H9 (cell line): Measurements from ENCODE around the gene OR10T2. TPM values are rescaled to one million over a fixed set of nuclear protein-coding genes. Genes with fewer than 3 reads are reported as not detected.
"Not testable (repeated sequence)": the region's sequence is repeated elsewhere in the genome, so short reads cannot be mapped to it uniquely, and the experiment has no call there.

Experiments
- DNase-seq: peaks from one replicate; pipeline ENCODE4 v3.0.0-alpha.2; 2017
- H2AFZ ChIP-seq: one replicate; pipeline ENCODE4 v1.6.1; 2013; ENCODE audit warnings: mild to moderate bottlenecking, low read length, control low read depth, moderate library complexity
- H2AK5ac ChIP-seq: 2 replicates; pipeline ENCODE4 v1.6.1; 2013; ENCODE audit warnings: low read length, control low read depth, mixed read lengths; ENCODE audit not compliant: insufficient read length
- H2BK120ac ChIP-seq: one replicate; pipeline ENCODE4 v1.6.1; 2013; ENCODE audit warnings: low read depth, mild to moderate bottlenecking, low read length, control low read depth, inconsistent platforms; ENCODE audit not compliant: poor library complexity, severe bottlenecking
- H2BK12ac ChIP-seq: 2 replicates; pipeline ENCODE4 v1.6.1; 2013; ENCODE audit warnings: low read length, control low read depth, mixed read lengths, low read depth; ENCODE audit not compliant: insufficient read length
- H2BK15ac ChIP-seq: 2 replicates; pipeline ENCODE4 v1.6.1; 2013; ENCODE audit warnings: low read depth, low read length, control low read depth
- H2BK20ac ChIP-seq: one replicate; pipeline ENCODE4 v1.6.1; 2013; ENCODE audit warnings: low read depth, mild to moderate bottlenecking, low read length, control low read depth, inconsistent platforms; ENCODE audit not compliant: poor library complexity, severe bottlenecking
- H2BK5ac ChIP-seq: 2 replicates; pipeline ENCODE4 v1.6.1; 2013; ENCODE audit warnings: low read length, control low read depth, mixed read lengths; ENCODE audit not compliant: insufficient read length
- H3K14ac ChIP-seq: 2 replicates; pipeline ENCODE4 v1.6.1; 2013; ENCODE audit warnings: low read length, control low read depth; ENCODE audit not compliant: insufficient read depth
- H3K18ac ChIP-seq: 2 replicates; pipeline ENCODE4 v1.6.1; 2013; ENCODE audit warnings: low read depth, mild to moderate bottlenecking, mixed read lengths, low read length, control low read depth; ENCODE audit not compliant: insufficient read length
- H3K23ac ChIP-seq: 2 replicates; pipeline ENCODE4 v1.6.1; 2013; ENCODE audit warnings: low read length, control low read depth, mixed read lengths, low read depth; ENCODE audit not compliant: insufficient read length
- H3K23me2 ChIP-seq: 2 replicates; pipeline ENCODE4 v1.6.1; 2013; ENCODE audit warnings: low read depth, mild to moderate bottlenecking, mixed read lengths, low read length, control low read depth; ENCODE audit not compliant: insufficient read length, poor library complexity, severe bottlenecking
- H3K27ac ChIP-seq: 2 replicates; pipeline ENCODE4 v1.5.1; 2013; ENCODE audit warnings: low read length, control low read depth, mixed read lengths, low read depth; ENCODE audit not compliant: insufficient read length
- H3K27me3 ChIP-seq: 2 replicates; pipeline ENCODE4 v1.6.1; 2013; ENCODE audit warnings: low read length, control low read depth, inconsistent platforms; ENCODE audit not compliant: insufficient read depth
- H3K4ac ChIP-seq: 2 replicates; pipeline ENCODE4 v1.6.1; 2013; ENCODE audit warnings: low read depth, mild to moderate bottlenecking, control low read depth, inconsistent platforms, low read length, moderate library complexity
- H3K4me1 ChIP-seq: 2 replicates; pipeline ENCODE4 v1.6.1; 2013; ENCODE audit warnings: low read length, control low read depth, inconsistent platforms; ENCODE audit not compliant: insufficient read depth
- H3K4me2 ChIP-seq: 2 replicates; pipeline ENCODE4 v1.6.1; 2013; ENCODE audit warnings: low read length, control low read depth, mixed read lengths; ENCODE audit not compliant: insufficient read length, insufficient read depth
- H3K56ac ChIP-seq: 2 replicates; pipeline ENCODE4 v1.6.1; 2013; ENCODE audit warnings: low read depth, mild to moderate bottlenecking, mixed read lengths, low read length, control low read depth; ENCODE audit not compliant: insufficient read length
- H3K79me1 ChIP-seq: 2 replicates; pipeline ENCODE4 v1.6.1; 2013; ENCODE audit warnings: low read depth, mild to moderate bottlenecking, moderate library complexity, low read length, control low read depth, inconsistent platforms; ENCODE audit not compliant: insufficient read depth, poor library complexity, severe bottlenecking
- H3K79me2 ChIP-seq: 2 replicates; pipeline ENCODE4 v1.6.1; 2013; ENCODE audit warnings: low read length, control low read depth, inconsistent platforms; ENCODE audit not compliant: insufficient read depth
- H3K9ac ChIP-seq: 2 replicates; pipeline ENCODE4 v1.6.1; 2013; ENCODE audit warnings: low read length, control low read depth, mixed read lengths; ENCODE audit not compliant: insufficient read length; ENCODE audit errors: extremely low read depth
- H3K9me3 ChIP-seq: one replicate; pipeline ENCODE4 v1.6.1; 2013; ENCODE audit warnings: low read depth, low read length, inconsistent platforms; ENCODE audit not compliant: control insufficient read depth
- H3T11ph ChIP-seq: one replicate; pipeline ENCODE4 v1.6.1; 2013; ENCODE audit warnings: mild to moderate bottlenecking, low read length, control low read depth, inconsistent platforms
- H4K20me1 ChIP-seq: one replicate; pipeline ENCODE4 v1.6.1; 2013; ENCODE audit not compliant: control insufficient read depth, insufficient read length, insufficient read depth
- H4K5ac ChIP-seq: 2 replicates; pipeline ENCODE4 v1.6.1; 2013; ENCODE audit warnings: low read depth, mild to moderate bottlenecking, mixed read lengths, low read length, control low read depth; ENCODE audit not compliant: insufficient read length
- H4K8ac ChIP-seq: replicated peaks from 2 replicates; pipeline ENCODE4 v1.6.1; 2013; ENCODE audit warnings: low read length, control low read depth, mixed read lengths, low read depth; ENCODE audit not compliant: insufficient read length
- H4K91ac ChIP-seq: 2 replicates; pipeline ENCODE4 v1.6.1; 2013; ENCODE audit warnings: low read depth, mild to moderate bottlenecking, moderate library complexity, mixed read lengths, low read length, control low read depth; ENCODE audit not compliant: insufficient read length
- H3K27ac Mint-ChIP-seq, 3 experiments: 2 replicates in 2 of 3; 3 replicates in 1 of 3; pipeline ENCODE4 v1.8.0; 2020 to 2021; ENCODE audit warnings: mixed read lengths in 3 of 3, mild to moderate bottlenecking in 1 of 3, moderate library complexity in 1 of 3
- H3K27me3 Mint-ChIP-seq: 2 replicates; pipeline ENCODE4 v1.8.0; 2021; ENCODE audit warnings: low read depth, mild to moderate bottlenecking, moderate library complexity, mixed read lengths
- H3K36me3 Mint-ChIP-seq, 3 experiments: 2 replicates in 2 of 3; 3 replicates in 1 of 3; pipeline ENCODE4 v1.8.0; 2020 to 2021; ENCODE audit warnings: low read depth in 3 of 3, mixed read lengths in 3 of 3; ENCODE audit not compliant: insufficient read depth in 1 of 3
- H3K4me1 Mint-ChIP-seq, 2 experiments: 2 replicates each; pipeline ENCODE4 v1.8.0; 2020; ENCODE audit warnings: mixed read lengths in 2 of 2
- H3K4me3 Mint-ChIP-seq, 2 experiments: 2 replicates in 1 of 2; 3 replicates in 1 of 2; pipeline ENCODE4 v1.8.0; 2020 to 2021; ENCODE audit warnings: mild to moderate bottlenecking in 2 of 2, mixed read lengths in 2 of 2, moderate library complexity in 1 of 2
- H3K9me3 Mint-ChIP-seq, 2 experiments: 2 replicates in 1 of 2; 3 replicates in 1 of 2; pipeline ENCODE4 v1.8.0; 2020; ENCODE audit warnings: mild to moderate bottlenecking in 2 of 2, mixed read lengths in 2 of 2, moderate library complexity in 1 of 2
- WGBS: extraction: QIAGEN DNeasy Blood & Tissue Kit; methylation state at CpG from one replicate; pipeline ENCODE4 v1.1.7; 2013; ENCODE audit warnings: missing lambda C conversion rate, low lambda C conversion rate, mixed read lengths; ENCODE audit not compliant: insufficient read length; ENCODE audit errors: extremely low coverage; 5-methylcytosine and 5-hydroxymethylcytosine counted together
- total RNA-seq: library from RNA; stranded (reverse); gene quantifications from 2 replicates; pipeline ENCODE4 v1.2.1, GENCODE V29; 2021
- TF ChIP-seq, protein P1 (sequence below): fragments of 200-600 bp; sonication (generic); conservative IDR thresholded peaks from 3 replicates; pipeline ENCODE4 v1.8.0; 2021; ENCODE audit warnings: antibody characterized with exemption, mild to moderate bottlenecking

The OR10T2 gene
- total RNA-seq, 1 experiment from 2014 or later = not detected

DNA sequence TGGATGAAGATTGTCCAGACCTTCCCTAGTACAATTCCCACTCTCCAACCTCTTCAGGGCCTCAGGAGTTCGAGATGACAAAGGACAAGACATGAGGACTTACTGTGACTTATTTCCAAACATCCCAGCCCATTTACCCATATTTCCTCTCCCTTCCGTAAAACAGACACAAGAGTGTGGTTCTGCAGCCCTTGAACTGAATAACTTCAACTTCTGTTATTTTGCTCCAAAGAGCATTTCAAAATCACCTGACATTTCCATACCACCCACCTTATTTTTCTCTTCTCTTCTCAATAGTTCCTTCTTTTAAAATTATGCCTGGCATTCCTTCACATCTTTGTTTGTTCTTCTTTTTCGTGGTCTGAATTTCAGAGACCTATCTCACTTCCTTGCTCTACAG lies 35.5 kb upstream of the OR10T2 start:
- no peaks in the 10 kb centered on the region for H3K79me1 ChIP-seq
- H3K79me2 ChIP-seq = no peaks in the 10 kb centered on the region
- no peak overlapping the region for H3T11ph ChIP-seq

DNA sequence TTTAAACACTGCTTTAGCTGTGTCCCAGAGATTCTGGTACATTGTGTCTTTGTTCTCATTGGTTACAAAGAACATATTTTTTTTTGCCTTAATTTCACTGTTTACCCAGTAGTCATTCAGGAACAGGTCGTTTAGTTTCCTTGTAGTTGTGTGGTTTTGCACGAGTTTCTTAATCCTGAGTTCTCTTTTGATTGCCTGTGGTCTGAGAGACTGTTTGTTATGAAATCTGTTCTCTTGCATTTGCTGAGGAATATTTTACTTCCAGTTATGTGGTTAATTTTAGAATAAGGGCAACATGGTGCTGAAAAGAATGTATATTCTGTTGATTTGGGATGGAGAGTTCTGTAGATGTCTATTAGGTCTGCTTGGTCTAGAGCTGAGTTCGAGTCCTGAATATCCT lies 30.9 kb upstream of the OR10T2 start:
- not testable (repeated sequence) for H3T11ph ChIP-seq, DNase-seq, H3K4me1 Mint-ChIP-seq, H3K27me3 ChIP-seq, H3K56ac ChIP-seq, H3K79me2 ChIP-seq, H4K91ac ChIP-seq, H2BK5ac ChIP-seq, H4K20me1 ChIP-seq, H3K27ac Mint-ChIP-seq, H3K14ac ChIP-seq, H3K79me1 ChIP-seq, H3K18ac ChIP-seq, H3K27me3 Mint-ChIP-seq, H4K5ac ChIP-seq, H3K4ac ChIP-seq, H3K23me2 ChIP-seq, H3K9me3 ChIP-seq, H3K9ac ChIP-seq, H3K27ac ChIP-seq, H3K23ac ChIP-seq, H2BK12ac ChIP-seq, H3K4me2 ChIP-seq, H4K8ac ChIP-seq, H3K4me1 ChIP-seq, H3K4me3 Mint-ChIP-seq, H2AFZ ChIP-seq, H2AK5ac ChIP-seq, H2BK20ac ChIP-seq, H2BK120ac ChIP-seq, H2BK15ac ChIP-seq
- Mint-ChIP-seq H3K36me3 (peaks cover 3 to 18% (median 3%) of the 10 kb centered on the region in 3 experiments; a peak in 3 of 7 replicates), H3K9me3 (peaks cover 23% of the 10 kb centered on the region in 2 experiments; a peak in 4 of 5 replicates)
- WGBS = no CpG with 5 or more reads among the region's 3 CpGs

More for the DNA sequence above, 35.5 kb upstream of the OR10T2 start:
- H3K4me1 Mint-ChIP-seq = peaks cover 5 to 6% of the 10 kb centered on the region in 2 experiments
- Histone ChIP-seq H4K5ac (no peak overlapping the region), H3K18ac (no peak overlapping the region), H2BK120ac (no peak overlapping the region), H2BK12ac (no peak overlapping the region), H3K4ac (no peak overlapping the region), H2BK15ac (no peak overlapping the region), H3K56ac (no peak overlapping the region), H3K23ac (no peak overlapping the region), H2BK5ac (no peak overlapping the region), H4K20me1 (no peaks in the 10 kb centered on the region), H2AFZ (no peak overlapping the region), H3K4me2 (no peak overlapping the region), H4K91ac (no peak overlapping the region), H3K27me3 (no peaks in the 10 kb centered on the region), H3K9ac (no peak overlapping the region), H4K8ac (no peak overlapping the region), H3K14ac (no peak overlapping the region), H2AK5ac (no peak overlapping the region), H3K9me3 (no peaks in the 10 kb centered on the region), H3K4me1 (no peaks in the 10 kb centered on the region), H2BK20ac (no peak overlapping the region), H3K27ac (no peak overlapping the region), H3K23me2 (no peaks in the 10 kb centered on the region)
- no peak overlapping the region for H3K4me3 Mint-ChIP-seq
- no CpG with 5 or more reads among the region's 3 CpGs for WGBS
- TF ChIP-seq, protein P1, sequence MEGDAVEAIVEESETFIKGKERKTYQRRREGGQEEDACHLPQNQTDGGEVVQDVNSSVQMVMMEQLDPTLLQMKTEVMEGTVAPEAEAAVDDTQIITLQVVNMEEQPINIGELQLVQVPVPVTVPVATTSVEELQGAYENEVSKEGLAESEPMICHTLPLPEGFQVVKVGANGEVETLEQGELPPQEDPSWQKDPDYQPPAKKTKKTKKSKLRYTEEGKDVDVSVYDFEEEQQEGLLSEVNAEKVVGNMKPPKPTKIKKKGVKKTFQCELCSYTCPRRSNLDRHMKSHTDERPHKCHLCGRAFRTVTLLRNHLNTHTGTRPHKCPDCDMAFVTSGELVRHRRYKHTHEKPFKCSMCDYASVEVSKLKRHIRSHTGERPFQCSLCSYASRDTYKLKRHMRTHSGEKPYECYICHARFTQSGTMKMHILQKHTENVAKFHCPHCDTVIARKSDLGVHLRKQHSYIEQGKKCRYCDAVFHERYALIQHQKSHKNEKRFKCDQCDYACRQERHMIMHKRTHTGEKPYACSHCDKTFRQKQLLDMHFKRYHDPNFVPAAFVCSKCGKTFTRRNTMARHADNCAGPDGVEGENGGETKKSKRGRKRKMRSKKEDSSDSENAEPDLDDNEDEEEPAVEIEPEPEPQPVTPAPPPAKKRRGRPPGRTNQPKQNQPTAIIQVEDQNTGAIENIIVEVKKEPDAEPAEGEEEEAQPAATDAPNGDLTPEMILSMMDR = no peak
- no peaks in the 10 kb centered on the region for H3K27me3 Mint-ChIP-seq
- no peak overlapping the region; a peak in 1 of 7 replicates for H3K27ac Mint-ChIP-seq
- H3K9me3 Mint-ChIP-seq = peaks cover 11 to 16% of the 10 kb centered on the region in 2 experiments; a peak in 4 of 5 replicates
- H3K36me3 Mint-ChIP-seq = peaks cover 3 to 18% (median 3%) of the 10 kb centered on the region in 3 experiments; a peak in 3 of 7 replicates
- no peak for DNase-seq
